HepG2 (cell line): ENCODE measurements around the gene FGD3. TPM values are rescaled to one million over a fixed set of nuclear protein-coding genes. Genes with fewer than 3 reads are reported as not detected.

Source experiments
- EHMT2 ChIP-seq: fragments of 200-600 bp; sonication (generic); IDR thresholded peaks from 2 replicates; pipeline ENCODE4 v1.7.0; 2017; ENCODE audit warnings: antibody characterized with exemption, low read depth, low read length, borderline replicate concordance
- FLYWCH1 ChIP-seq: sonication (generic); formaldehyde crosslinking; IDR thresholded peaks from 2 replicates; pipeline ENCODE4 v1.8.1; 2023; ENCODE audit warnings: mild to moderate bottlenecking, missing genetic modification reagents
- FOXJ3 ChIP-seq: sonication (generic); formaldehyde crosslinking; IDR thresholded peaks from 2 replicates; pipeline ENCODE4 v1.4.0; 2020; ENCODE audit warnings: missing genetic modification reagents, mild to moderate bottlenecking, borderline replicate concordance
- JUN ChIP-seq: sonication (generic); formaldehyde crosslinking; IDR thresholded peaks from 2 replicates; pipeline ENCODE4 v1.4.0; 2020; ENCODE audit warnings: mild to moderate bottlenecking, missing genetic modification reagents
- KLF15 ChIP-seq: sonication (generic); formaldehyde crosslinking; IDR thresholded peaks from 2 replicates; pipeline ENCODE4 v1.8.1; 2023; ENCODE audit warnings: borderline replicate concordance, mild to moderate bottlenecking, inconsistent platforms, missing genetic modification reagents, mixed read lengths
- LCORL ChIP-seq, 2 experiments: fragments of 450-650 bp in 1 of 2; sonication (generic) in 1 of 2; formaldehyde crosslinking in 1 of 2; IDR thresholded peaks; 2 replicates each; pipeline versions ENCODE4 v1.5.0 to v1.6.1; 2017 to 2020; ENCODE audit warnings: antibody characterized with exemption in 1 of 2, missing genetic modification reagents in 1 of 2
- MYNN ChIP-seq: sonication (generic); formaldehyde crosslinking; IDR thresholded peaks from 2 replicates; pipeline ENCODE4 v1.4.0; 2020; ENCODE audit warnings: mild to moderate bottlenecking, low read depth, missing genetic modification reagents
- NFRKB ChIP-seq: fragments of 450-650 bp; IDR thresholded peaks from 2 replicates; pipeline ENCODE4 v1.6.1; 2017
- NPAS2 ChIP-seq: sonication (generic); formaldehyde crosslinking; IDR thresholded peaks from 2 replicates; pipeline ENCODE4 v1.8.0; 2022; ENCODE audit warnings: mild to moderate bottlenecking, missing genetic modification reagents, borderline replicate concordance
- PRPF4 ChIP-seq: fragments of 200-400 bp; formaldehyde crosslinking; IDR thresholded peaks from 2 replicates; pipeline ENCODE4 v1.6.1; 2016; ENCODE audit warnings: low read length, low read depth; ENCODE audit not compliant: poor library complexity, severe bottlenecking
- RXRA ChIP-seq: sonication (generic); formaldehyde crosslinking; IDR thresholded peaks from 2 replicates; pipeline ENCODE4 v1.5.1; 2020; ENCODE audit warnings: missing genetic modification reagents
- SMAD1 ChIP-seq: sonication (generic); formaldehyde crosslinking; IDR thresholded peaks from 2 replicates; pipeline ENCODE4 v1.4.0; 2020; ENCODE audit warnings: missing genetic modification reagents, low read depth, mild to moderate bottlenecking, borderline replicate concordance
- SNRNP70 ChIP-seq: fragments of 200-400 bp; formaldehyde crosslinking; IDR thresholded peaks from 2 replicates; pipeline ENCODE4 v1.6.1; 2017; ENCODE audit warnings: mild to moderate bottlenecking, low read depth, low read length, moderate library complexity
- SRSF4 ChIP-seq: fragments of 200-400 bp; formaldehyde crosslinking; IDR thresholded peaks from one replicate; pipeline ENCODE4 v1.6.1; 2018; ENCODE audit warnings: mild to moderate bottlenecking, low read depth, low read length, moderate library complexity; ENCODE audit not compliant: poor library complexity, severe bottlenecking
- TBX2 ChIP-seq: sonication (generic); formaldehyde crosslinking; IDR thresholded peaks from 2 replicates; pipeline ENCODE4 v1.5.0; 2020; ENCODE audit warnings: missing genetic modification reagents, mild to moderate bottlenecking, borderline replicate concordance
- TGIF2 ChIP-seq: IDR thresholded peaks from 2 replicates; pipeline ENCODE4 v1.6.1; 2016; ENCODE audit warnings: control low read depth, missing compliant biosample characterization
- THAP11 ChIP-seq: IDR thresholded peaks from 2 replicates; pipeline ENCODE4 v1.6.1; 2016; ENCODE audit warnings: missing biosample characterization, missing genetic modification reagents
- U2AF1 ChIP-seq: fragments of 200-400 bp; formaldehyde crosslinking; optimal IDR thresholded peaks from 2 replicates; pipeline ENCODE3; 2017; ENCODE audit warnings: mild to moderate bottlenecking, low read depth, low read length
- ZBTB38 ChIP-seq: sonication (generic); formaldehyde crosslinking; IDR thresholded peaks from 2 replicates; pipeline ENCODE4 v1.5.1; 2020; ENCODE audit warnings: mild to moderate bottlenecking, missing genetic modification reagents
- ZNF121 ChIP-seq: sonication (generic); formaldehyde crosslinking; IDR thresholded peaks from 2 replicates; pipeline ENCODE4 v1.5.0; 2020; ENCODE audit warnings: mild to moderate bottlenecking, missing genetic modification reagents
- ZNF274 ChIP-seq: sonication (generic); formaldehyde crosslinking; IDR thresholded peaks from 2 replicates; pipeline ENCODE4 v1.5.1; 2020; ENCODE audit warnings: mild to moderate bottlenecking, missing genetic modification reagents
- ZNF713 ChIP-seq: sonication (generic); formaldehyde crosslinking; IDR thresholded peaks from 2 replicates; pipeline ENCODE4 v1.4.0; 2020; ENCODE audit warnings: mild to moderate bottlenecking, missing genetic modification reagents
- ZNF850 ChIP-seq: sonication (generic); formaldehyde crosslinking; conservative IDR thresholded peaks from 2 replicates; pipeline ENCODE4 v1.9.0; 2021; ENCODE audit warnings: mild to moderate bottlenecking, missing genetic modification reagents
- ZNF891 ChIP-seq: sonication (generic); formaldehyde crosslinking; IDR thresholded peaks from 2 replicates; pipeline ENCODE4 v1.5.0; 2020; ENCODE audit warnings: mild to moderate bottlenecking, missing genetic modification reagents
- polyA plus RNA-seq, 8 experiments: library from polyadenylated mRNA; depleted of rRNA in 3 of 8; stranded (reverse) in 7 of 8; unstranded in 1 of 8; fragments of >200 nt; fragmentation: Illumina TruSeq in 4 of 8; extraction: Trizol in 4 of 8; gene quantifications; 2 replicates each; pipeline versions ENCODE4 v1.2.1 to v1.2.3, GENCODE V29; 2011 to 2016; ENCODE audit warnings: low read depth in 4 of 8, missing spikeins in 1 of 8, mixed read lengths in 1 of 8; ENCODE audit not compliant: insufficient read depth in 1 of 8
- total RNA-seq, 5 experiments: library from RNA; depleted of rRNA; stranded (reverse); fragments of >200 nt; fragmentation: Illumina TruSeq; extraction: Trizol; gene quantifications; 2 replicates each; pipeline ENCODE4 v1.2.3, GENCODE V29; 2016; ENCODE audit warnings: low read depth in 1 of 5
- TF ChIP-seq, protein P1 (sequence below): sonication (generic); formaldehyde crosslinking; IDR thresholded peaks from 2 replicates; pipeline ENCODE4 v1.4.0; 2020; ENCODE audit warnings: missing genetic modification reagents
- TF ChIP-seq, protein P2 (sequence below): IDR thresholded peaks from 2 replicates; pipeline ENCODE4 v1.4.0; 2020; ENCODE audit warnings: mild to moderate bottlenecking, missing genetic modification reagents
- TF ChIP-seq, protein P3 (sequence below): sonication (generic); formaldehyde crosslinking; IDR thresholded peaks from 2 replicates; pipeline ENCODE4 v1.9.0; 2021; ENCODE audit warnings: missing genetic modification reagents, borderline replicate concordance

The FGD3 gene
- total and polyA plus RNA-seq, 2 of the 13 experiments (the other 11 are each of a cell fraction or from before 2014, with no cell fraction given), result 0.53 to 1.1 TPM

DNA sequence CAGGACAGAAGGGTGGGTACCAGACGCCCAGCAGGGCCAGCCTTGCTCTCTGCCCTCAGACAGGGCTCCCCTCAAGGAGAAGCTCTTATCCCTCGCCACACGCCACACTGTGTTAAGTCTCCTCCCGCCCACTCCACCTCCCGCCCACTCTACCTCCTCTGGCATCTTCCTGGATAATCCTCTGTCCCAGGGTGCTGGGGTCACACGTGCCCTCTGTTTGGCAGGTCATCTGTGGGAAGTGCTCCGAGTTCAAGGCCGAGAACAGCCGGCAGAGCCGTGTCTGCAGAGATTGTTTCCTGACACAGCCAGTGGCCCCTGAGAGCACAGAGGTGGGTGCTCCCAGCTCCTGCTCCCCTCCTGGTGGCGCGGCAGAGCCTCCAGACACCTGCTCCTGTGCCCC, 85.2 kb downstream of the FGD3 start (continued):
- TF ChIP-seq U2AF1 (no peak), THAP11 (no peak), FOXJ3 (no peak), NFRKB (no peak), MYNN (CRISPR knock-in tag) (no peak), RXRA (CRISPR knock-in tag) (peak; percentile 60), ZNF891 (CRISPR knock-in tag) (no peak), LCORL (IDR thresholded peaks at IDR 0.05) (no peak), LCORL (CRISPR knock-in tag; IDR thresholded peaks at IDR 0.05) (no peak), PRPF4 (no peak), ZNF274 (CRISPR knock-in tag) (no peak), SRSF4 (no peak), TGIF2 (CRISPR knock-in tag) (no peak), EHMT2 (no peak), TBX2 (CRISPR knock-in tag) (no peak), ZNF713 (CRISPR knock-in tag) (no peak), JUN (no peak), ZBTB38 (no peak), SNRNP70 (no peak), NPAS2 (CRISPR knock-in tag) (no peak), ZNF121 (CRISPR knock-in tag) (no peak), ZNF850 (CRISPR knock-in tag) (no peak), SMAD1 (no peak), FLYWCH1 (no peak), KLF15 (CRISPR knock-in tag) (no peak)
- TF ChIP-seq, protein P1, sequence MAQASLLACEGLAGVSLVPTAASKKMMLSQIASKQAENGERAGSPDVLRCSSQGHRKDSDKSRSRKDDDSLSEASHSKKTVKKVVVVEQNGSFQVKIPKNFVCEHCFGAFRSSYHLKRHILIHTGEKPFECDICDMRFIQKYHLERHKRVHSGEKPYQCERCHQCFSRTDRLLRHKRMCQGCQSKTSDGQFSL (CRISPR knock-in tag), result no peak
- TF ChIP-seq, protein P2, sequence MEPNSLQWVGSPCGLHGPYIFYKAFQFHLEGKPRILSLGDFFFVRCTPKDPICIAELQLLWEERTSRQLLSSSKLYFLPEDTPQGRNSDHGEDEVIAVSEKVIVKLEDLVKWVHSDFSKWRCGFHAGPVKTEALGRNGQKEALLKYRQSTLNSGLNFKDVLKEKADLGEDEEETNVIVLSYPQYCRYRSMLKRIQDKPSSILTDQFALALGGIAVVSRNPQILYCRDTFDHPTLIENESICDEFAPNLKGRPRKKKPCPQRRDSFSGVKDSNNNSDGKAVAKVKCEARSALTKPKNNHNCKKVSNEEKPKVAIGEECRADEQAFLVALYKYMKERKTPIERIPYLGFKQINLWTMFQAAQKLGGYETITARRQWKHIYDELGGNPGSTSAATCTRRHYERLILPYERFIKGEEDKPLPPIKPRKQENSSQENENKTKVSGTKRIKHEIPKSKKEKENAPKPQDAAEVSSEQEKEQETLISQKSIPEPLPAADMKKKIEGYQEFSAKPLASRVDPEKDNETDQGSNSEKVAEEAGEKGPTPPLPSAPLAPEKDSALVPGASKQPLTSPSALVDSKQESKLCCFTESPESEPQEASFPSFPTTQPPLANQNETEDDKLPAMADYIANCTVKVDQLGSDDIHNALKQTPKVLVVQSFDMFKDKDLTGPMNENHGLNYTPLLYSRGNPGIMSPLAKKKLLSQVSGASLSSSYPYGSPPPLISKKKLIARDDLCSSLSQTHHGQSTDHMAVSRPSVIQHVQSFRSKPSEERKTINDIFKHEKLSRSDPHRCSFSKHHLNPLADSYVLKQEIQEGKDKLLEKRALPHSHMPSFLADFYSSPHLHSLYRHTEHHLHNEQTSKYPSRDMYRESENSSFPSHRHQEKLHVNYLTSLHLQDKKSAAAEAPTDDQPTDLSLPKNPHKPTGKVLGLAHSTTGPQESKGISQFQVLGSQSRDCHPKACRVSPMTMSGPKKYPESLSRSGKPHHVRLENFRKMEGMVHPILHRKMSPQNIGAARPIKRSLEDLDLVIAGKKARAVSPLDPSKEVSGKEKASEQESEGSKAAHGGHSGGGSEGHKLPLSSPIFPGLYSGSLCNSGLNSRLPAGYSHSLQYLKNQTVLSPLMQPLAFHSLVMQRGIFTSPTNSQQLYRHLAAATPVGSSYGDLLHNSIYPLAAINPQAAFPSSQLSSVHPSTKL (CRISPR knock-in tag), result 0 out of 2 replicates have a peak, but pooled peaks have one; percentile 10
- TF ChIP-seq, protein P3, sequence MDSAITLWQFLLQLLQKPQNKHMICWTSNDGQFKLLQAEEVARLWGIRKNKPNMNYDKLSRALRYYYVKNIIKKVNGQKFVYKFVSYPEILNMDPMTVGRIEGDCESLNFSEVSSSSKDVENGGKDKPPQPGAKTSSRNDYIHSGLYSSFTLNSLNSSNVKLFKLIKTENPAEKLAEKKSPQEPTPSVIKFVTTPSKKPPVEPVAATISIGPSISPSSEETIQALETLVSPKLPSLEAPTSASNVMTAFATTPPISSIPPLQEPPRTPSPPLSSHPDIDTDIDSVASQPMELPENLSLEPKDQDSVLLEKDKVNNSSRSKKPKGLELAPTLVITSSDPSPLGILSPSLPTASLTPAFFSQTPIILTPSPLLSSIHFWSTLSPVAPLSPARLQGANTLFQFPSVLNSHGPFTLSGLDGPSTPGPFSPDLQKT (CRISPR knock-in tag), result no peak
